ENCODE data around the gene PKM.

PKM gene

GRCh38 chr15:72200395-72201237 lies 30.4 kb downstream of the PKM start:
- DNase-seq (ENCODE audit: low spot score) = no peak

GRCh38 chr15:72199721-72200212 lies 31.2 kb downstream of the PKM start:
- peak; percentile 75 for DNase-seq (ENCODE audit: low spot score)

GRCh38 chr15:72199205-72199515 lies 31.8 kb downstream of the PKM start:
- no peak for DNase-seq (ENCODE audit: low spot score)

- DNase-seq (ENCODE audit: low spot score) = no peak
These were observed 32.4 kb downstream of the PKM start for GRCh38 chr15:72198356-72199204.

- no peak for DNase-seq (ENCODE audit: low spot score)
These were observed 33.3 kb downstream of the PKM start, which contains the start of gene GRAMD2A for GRCh38 chr15:72197460-72198355. GRAMD2A (minus strand) TSS chr15:72197787.

- DNase-seq (ENCODE audit: low spot score) = no peak
These were observed 33.9 kb downstream of the PKM start for GRCh38 chr15:72197041-72197459.

- no peak for DNase-seq (ENCODE audit: low spot score)
These were observed 34.5 kb downstream of the PKM start for GRCh38 chr15:72196409-72197040.

- DNase-seq (ENCODE audit: low spot score) = no peak
These were observed 35.9 kb downstream of the PKM start for GRCh38 chr15:72195101-72195511.

- no peak for DNase-seq (ENCODE audit: low spot score)
These were observed 37.1 kb downstream of the PKM start for GRCh38 chr15:72193836-72194396.

GRCh38 chr15:72192416-72192815 lies 38.6 kb downstream of the PKM start:
- no peak for DNase-seq (ENCODE audit: low spot score)

- DNase-seq (ENCODE audit: low spot score) = no peak
These were observed 41.6 kb downstream of the PKM start for GRCh38 chr15:72189250-72189902.

- no peak for DNase-seq (ENCODE audit: low spot score)
These were observed 46.7 kb downstream of the PKM start for GRCh38 chr15:72184165-72184811.

- no peak for DNase-seq (ENCODE audit: low spot score)
These were observed 47.2 kb downstream of the PKM start for GRCh38 chr15:72183781-72184164.

- no peak for DNase-seq (ENCODE audit: low spot score)
These were observed 48.3 kb downstream of the PKM start for GRCh38 chr15:72182673-72183072.

GRCh38 chr15:72182244-72182643 lies 48.7 kb downstream of the PKM start:
- DNase-seq (ENCODE audit: low spot score) = no peak

- DNase-seq (ENCODE audit: low spot score) = no peak
These were observed 50.1 kb downstream of the PKM start for GRCh38 chr15:72180761-72181324.

- DNase-seq (ENCODE audit: low spot score) = no peak
These were observed 50.9 kb downstream of the PKM start for GRCh38 chr15:72179950-72180581.

- DNase-seq (ENCODE audit: low spot score) = no peak
These were observed 51.9 kb downstream of the PKM start for GRCh38 chr15:72178976-72179585.

- DNase-seq (ENCODE audit: low spot score) = no peak
These were observed 54.2 kb downstream of the PKM start for GRCh38 chr15:72176743-72177142.
